PC-9 (cell line): Measurements from ENCODE around the gene DHX32. TPM values are rescaled to one million over a fixed set of nuclear protein-coding genes. Genes with fewer than 3 reads are reported as not detected.
A peak's percentile ranks its signal among the peaks of the same experiment; 100 is the strongest.

Experiments used
- BruUV-seq: library from RNA; stranded (reverse); fragments of 400-500 nt; replicated peaks from 2 replicates; lab custom pipeline; 2021; lab: Mats Ljungman, UMichigan
- CTCF ChIA-PET: fragments of 300-600 bp; sonication (Branson Sonifier 250); formaldehyde crosslinking; loops from one replicate; lab custom pipeline; 2022; ENCODE audit warnings: antibody characterized with exemption; lab: Charles Lee
- POLR2A ChIA-PET: fragments of 300-600 bp; sonication (Branson Sonifier 250); formaldehyde crosslinking; loops from one replicate; lab custom pipeline; 2022; ENCODE audit warnings: antibody characterized with exemption; ENCODE audit not compliant: unreplicated experiment; lab: Charles Lee
- DNase-seq, 2 experiments: peaks; one replicate each; pipeline versions ENCODE4 v3.0.0 to v3.0.0-alpha.2; 2015 to 2022; ENCODE audit warnings: mixed read lengths in 1 of 2
- H2AFZ ChIP-seq: fragments of 200-600 bp; sonication (generic); 2 replicates; pipeline ENCODE4 v1.8.1; 2017; ENCODE audit warnings: antibody characterized with exemption
- H3F3A ChIP-seq: fragments of 200-600 bp; sonication (generic); 2 replicates; pipeline ENCODE4 v1.8.1; 2017; ENCODE audit warnings: antibody characterized with exemption, mild to moderate bottlenecking, low read depth; ENCODE audit not compliant: insufficient read depth
- H3K27ac ChIP-seq: fragments of 200-600 bp; sonication (generic); 2 replicates; pipeline ENCODE4 v1.6.1; 2016; ENCODE audit warnings: mixed run types
- H3K27me3 ChIP-seq: fragments of 200-600 bp; sonication (generic); 2 replicates; pipeline ENCODE4 v1.6.1; 2016; ENCODE audit warnings: low read depth, mixed run types; ENCODE audit not compliant: insufficient read depth
- H3K36me3 ChIP-seq: fragments of 200-600 bp; sonication (generic); 2 replicates; pipeline ENCODE4 v1.6.1; 2016; ENCODE audit warnings: low read depth, mixed run types
- H3K4me1 ChIP-seq: fragments of 200-600 bp; sonication (generic); replicated peaks from 2 replicates; pipeline ENCODE4 v1.6.1; 2016; ENCODE audit warnings: mixed run types; ENCODE audit not compliant: insufficient read depth
- H3K4me2 ChIP-seq: fragments of 200-600 bp; sonication (generic); 2 replicates; pipeline ENCODE4 v1.6.1; 2017; ENCODE audit warnings: mixed run types
- H3K4me3 ChIP-seq: fragments of 200-600 bp; sonication (generic); 2 replicates; pipeline ENCODE4 v1.6.1; 2016; ENCODE audit warnings: mixed run types
- H3K79me2 ChIP-seq: fragments of 200-600 bp; sonication (generic); 2 replicates; pipeline ENCODE4 v1.6.1; 2017; ENCODE audit warnings: low read depth, mixed run types
- H3K9me2 ChIP-seq: fragments of 200-600 bp; sonication (generic); 2 replicates; pipeline ENCODE4 v1.8.1; 2017; ENCODE audit warnings: mild to moderate bottlenecking; ENCODE audit not compliant: insufficient read depth
- H3K9me3 ChIP-seq: fragments of 200-600 bp; sonication (generic); 2 replicates; pipeline ENCODE4 v1.8.1; 2016; ENCODE audit warnings: low read depth; ENCODE audit not compliant: insufficient read depth
- H4K20me1 ChIP-seq: fragments of 200-600 bp; sonication (generic); 2 replicates; pipeline ENCODE4 v1.8.1; 2017; ENCODE audit not compliant: insufficient read depth
- EZH2 ChIP-seq: fragments of 200-600 bp; sonication (generic); IDR thresholded peaks from 2 replicates; pipeline ENCODE4 v1.8.0; 2017; ENCODE audit warnings: antibody characterized with exemption, low read depth
- intact Hi-C: fragments of 100-400 bp; cut with micrococcal nuclease; formaldehyde crosslinking; loops from one replicate; pipeline ENCODE4 v1.10.0; 2022; ENCODE audit not compliant: unreplicated experiment
- total RNA-seq: library from RNA; stranded (reverse); gene quantifications from 2 replicates; pipeline ENCODE4 v1.2.3, GENCODE V29; 2021
- TF ChIP-seq, protein P1 (sequence below): fragments of 200-600 bp; sonication (generic); conservative IDR thresholded peaks from 2 replicates; pipeline ENCODE4 v1.6.1; 2017; ENCODE audit warnings: mixed run types, antibody characterized with exemption, mild to moderate bottlenecking, moderate library complexity

The DHX32 gene
- total RNA-seq, 1 experiment from 2014 or later, result 51.0 TPM

DNA sequence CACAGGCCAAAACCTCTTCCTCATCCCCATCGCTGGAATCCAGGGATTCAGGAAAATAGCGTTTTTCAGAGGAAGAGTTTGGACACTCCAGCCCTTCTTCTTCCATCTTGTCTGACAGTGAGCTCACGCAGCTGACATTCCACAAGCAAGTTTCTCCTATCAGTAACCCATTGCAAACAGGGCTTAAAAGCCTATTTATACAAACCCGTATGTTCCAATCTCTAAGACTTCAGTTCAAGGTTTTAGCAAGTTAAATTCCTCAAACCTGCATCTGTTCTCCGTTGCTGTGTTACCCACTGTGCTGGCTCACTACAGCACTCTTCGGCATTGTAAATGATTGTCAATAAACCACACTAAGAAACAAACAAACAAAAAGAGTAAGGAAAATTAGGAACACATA is 373 bp downstream of the DHX32 start:
- no peaks in the 10 kb centered on the region for H4K20me1 ChIP-seq
- no peak for DNase-seq
- peaks cover 22% of the 10 kb centered on the region for H3K79me2 ChIP-seq
- no peak overlapping the region for H2AFZ ChIP-seq
- H3K9me3 ChIP-seq, result peaks cover 14% of the 10 kb centered on the region
- H3K9me2 ChIP-seq, result no peaks in the 10 kb centered on the region
- POLR2A ChIA-PET, result no interaction called here
- CTCF ChIA-PET, result no interaction called here
- no TSS peak for BruUV-seq
- H3K4me3 ChIP-seq, result no peak overlapping the region
- no peak overlapping the region for H3K27ac ChIP-seq
- H3K4me2 ChIP-seq, result no peak overlapping the region
- H3K4me1 ChIP-seq, result peaks cover 12% of the 10 kb centered on the region
- peaks cover 15% of the 10 kb centered on the region; the same call in 1 of the 2 replicates for H3F3A ChIP-seq
- peaks cover 26% of the 10 kb centered on the region for H3K36me3 ChIP-seq
- TF ChIP-seq, protein P1, sequence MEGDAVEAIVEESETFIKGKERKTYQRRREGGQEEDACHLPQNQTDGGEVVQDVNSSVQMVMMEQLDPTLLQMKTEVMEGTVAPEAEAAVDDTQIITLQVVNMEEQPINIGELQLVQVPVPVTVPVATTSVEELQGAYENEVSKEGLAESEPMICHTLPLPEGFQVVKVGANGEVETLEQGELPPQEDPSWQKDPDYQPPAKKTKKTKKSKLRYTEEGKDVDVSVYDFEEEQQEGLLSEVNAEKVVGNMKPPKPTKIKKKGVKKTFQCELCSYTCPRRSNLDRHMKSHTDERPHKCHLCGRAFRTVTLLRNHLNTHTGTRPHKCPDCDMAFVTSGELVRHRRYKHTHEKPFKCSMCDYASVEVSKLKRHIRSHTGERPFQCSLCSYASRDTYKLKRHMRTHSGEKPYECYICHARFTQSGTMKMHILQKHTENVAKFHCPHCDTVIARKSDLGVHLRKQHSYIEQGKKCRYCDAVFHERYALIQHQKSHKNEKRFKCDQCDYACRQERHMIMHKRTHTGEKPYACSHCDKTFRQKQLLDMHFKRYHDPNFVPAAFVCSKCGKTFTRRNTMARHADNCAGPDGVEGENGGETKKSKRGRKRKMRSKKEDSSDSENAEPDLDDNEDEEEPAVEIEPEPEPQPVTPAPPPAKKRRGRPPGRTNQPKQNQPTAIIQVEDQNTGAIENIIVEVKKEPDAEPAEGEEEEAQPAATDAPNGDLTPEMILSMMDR, result no peak
- no peak for TF ChIP-seq EZH2
- intact Hi-C loops, result loop anchor here (10.0 kb wide), 1 partner anchor 184 kb away; no protein-coding TSS in a partner anchor
- no peaks in the 10 kb centered on the region for H3K27me3 ChIP-seq

GRCh38 chr10:125878957-125879835 is 1.9 kb downstream of the DHX32 start:
- Histone ChIP-seq H4K20me1 (no peaks in the 10 kb centered on the region), H3K9me2 (no peaks in the 10 kb centered on the region), H3K79me2 (peaks cover 22% of the 10 kb centered on the region), H3K4me3 (no peak overlapping the region), H3K4me1 (peaks cover 12% of the 10 kb centered on the region), H3K9me3 (peaks cover 15% of the 10 kb centered on the region), H3K4me2 (peak overlapping the region; percentile 53; the same call in 1 of the 2 replicates), H3K36me3 (peaks cover 30% of the 10 kb centered on the region), H3K27ac (peak overlapping the region; percentile 76), H2AFZ (no peak overlapping the region), H3F3A (peaks cover 15% of the 10 kb centered on the region; the same call in 1 of the 2 replicates), H3K27me3 (no peaks in the 10 kb centered on the region)
- POLR2A ChIA-PET, result no interaction called here
- TF ChIP-seq, protein P1, result no peak
- no peak for TF ChIP-seq EZH2
- CTCF ChIA-PET, result no interaction called here
- no TSS peak for BruUV-seq
- peak; percentile 53 to 89 for DNase-seq
- intact Hi-C loops, result loop anchor here (5.0 to 10.0 kb wide), 2 partner anchors 508 to 1026 kb away; partner anchors contain the start of genes ADAM12 and DOCK1

DNA sequence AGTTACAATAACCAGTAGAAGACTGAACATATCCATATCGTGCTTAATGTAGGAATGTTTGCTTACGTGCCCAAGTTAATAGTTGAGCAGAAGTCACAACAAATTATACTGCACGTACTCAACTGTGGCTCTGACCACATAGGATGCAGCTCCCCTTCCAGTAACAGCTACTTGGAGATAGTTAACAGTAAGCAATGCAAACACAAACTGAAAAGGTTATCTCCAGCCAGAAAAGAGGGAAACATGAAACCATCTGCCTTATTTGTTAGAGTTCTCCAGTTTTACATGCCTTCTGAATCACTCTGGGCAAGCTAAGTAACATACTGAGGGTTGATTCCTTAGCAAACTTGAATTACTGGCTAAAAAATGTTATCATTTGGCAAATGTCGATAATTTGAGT is 9.8 kb downstream of the DHX32 start:
- peaks cover 11% of the 10 kb centered on the region for H3K36me3 ChIP-seq
- no peaks in the 10 kb centered on the region for H3K27me3 ChIP-seq
- CTCF ChIA-PET, result no interaction called here
- no peaks in the 10 kb centered on the region for H3K9me2 ChIP-seq
- 0 out of 2 replicates have a peak, but pooled peaks cover 5% of the 10 kb centered on the region for H4K20me1 ChIP-seq
- H3K79me2 ChIP-seq, result no peaks in the 10 kb centered on the region
- no peak overlapping the region for H3K27ac ChIP-seq
- intact Hi-C loops, result loop anchor here (10.0 kb wide), 1 partner anchor 1033 kb away; the partner anchor contains the start of gene DOCK1
- POLR2A ChIA-PET, result no interaction called here
- DNase-seq, result no peak
- peaks cover 7% of the 10 kb centered on the region; the same call in 1 of the 2 replicates for H3K9me3 ChIP-seq
- no TSS peak for BruUV-seq
- H3K4me3 ChIP-seq, result no peak overlapping the region
- H3K4me2 ChIP-seq, result no peak overlapping the region
- no peaks in the 10 kb centered on the region for H3F3A ChIP-seq
- no peak for TF ChIP-seq EZH2
- TF ChIP-seq, protein P1, result no peak
- no peak overlapping the region for H2AFZ ChIP-seq
- H3K4me1 ChIP-seq, result no peaks in the 10 kb centered on the region
